Neural progenitor cell (in vitro differentiated cells): ENCODE measurements around the gene VAV2. TPM values are rescaled to one million over a fixed set of nuclear protein-coding genes. Genes with fewer than 3 reads are reported as not detected.

Experiments
- DNase-seq: peaks from one replicate; pipeline ENCODE4 v3.0.0-alpha.2; 2016; ENCODE audit warnings: low spot score
- H2AFZ ChIP-seq: fragments of 200-600 bp; sonication (generic); replicated peaks from 2 replicates; pipeline ENCODE4 v1.6.1; 2016; ENCODE audit warnings: antibody characterized with exemption
- H3F3A ChIP-seq: fragments of 200-600 bp; sonication (generic); 2 replicates; pipeline ENCODE4 v1.6.1; 2016; ENCODE audit warnings: antibody characterized with exemption, low read depth
- H3K27ac ChIP-seq: fragments of 200-600 bp; sonication (generic); 2 replicates; pipeline ENCODE4 v1.5.1; 2016; ENCODE audit warnings: mild to moderate bottlenecking
- H3K27me3 ChIP-seq: fragments of 200-600 bp; sonication (generic); 2 replicates; pipeline ENCODE4 v1.6.1; 2016; ENCODE audit warnings: mild to moderate bottlenecking, moderate library complexity
- H3K36me3 ChIP-seq: fragments of 200-600 bp; sonication (generic); 2 replicates; pipeline ENCODE4 v1.5.1; 2016
- H3K4me1 ChIP-seq: fragments of 200-600 bp; sonication (generic); 2 replicates; pipeline ENCODE4 v1.6.1; 2016; ENCODE audit warnings: mixed run types
- H3K4me2 ChIP-seq: fragments of 200-600 bp; sonication (generic); 2 replicates; pipeline ENCODE4 v1.6.1; 2016
- H3K4me3 ChIP-seq: fragments of 200-600 bp; sonication (generic); 2 replicates; pipeline ENCODE4 v1.5.1; 2016
- H3K79me2 ChIP-seq: fragments of 200-600 bp; sonication (generic); 2 replicates; pipeline ENCODE4 v1.6.1; 2016; ENCODE audit warnings: low read depth
- H3K9ac ChIP-seq: fragments of 200-600 bp; sonication (generic); 2 replicates; pipeline ENCODE4 v1.6.1; 2016
- H3K9me3 ChIP-seq: fragments of 200-600 bp; sonication (generic); 2 replicates; pipeline ENCODE4 v1.5.1; 2016; ENCODE audit warnings: low read depth
- H4K20me1 ChIP-seq: fragments of 200-600 bp; sonication (generic); 2 replicates; pipeline ENCODE4 v1.6.1; 2016; ENCODE audit warnings: low read depth
- H3K27ac Mint-ChIP-seq: 3 replicates; pipeline ENCODE4 v1.8.0; 2021; ENCODE audit warnings: mixed read lengths
- H3K27me3 Mint-ChIP-seq: 2 replicates; pipeline ENCODE4 v1.8.0; 2022; ENCODE audit warnings: low read depth, mild to moderate bottlenecking, inconsistent platforms, moderate library complexity, mixed read lengths; ENCODE audit not compliant: insufficient read depth
- H3K36me3 Mint-ChIP-seq: 3 replicates; pipeline ENCODE4 v1.8.0; 2021; ENCODE audit warnings: mixed read lengths
- H3K4me1 Mint-ChIP-seq: 3 replicates; pipeline ENCODE4 v1.8.0; 2021; ENCODE audit warnings: mixed read lengths
- H3K4me3 Mint-ChIP-seq: 3 replicates; pipeline ENCODE4 v1.8.0; 2021; ENCODE audit warnings: mild to moderate bottlenecking, moderate library complexity, mixed read lengths
- H3K9me3 Mint-ChIP-seq: 3 replicates; pipeline ENCODE4 v1.8.0; 2020; ENCODE audit warnings: mixed read lengths
- EZH2 ChIP-seq: fragments of 200-600 bp; sonication (generic); IDR thresholded peaks from 2 replicates; pipeline ENCODE4 v1.6.1; 2017; ENCODE audit warnings: antibody characterized with exemption, mild to moderate bottlenecking, moderate library complexity
- EZH2phosphoT487 ChIP-seq: fragments of 200-600 bp; sonication (generic); IDR thresholded peaks from 2 replicates; pipeline ENCODE4 v1.6.1; 2017; ENCODE audit warnings: antibody characterized with exemption
- total RNA-seq: library from RNA; depleted of rRNA; stranded (reverse); fragments of >200 nt; gene quantifications from 2 replicates; pipeline ENCODE4 v1.2.3, GENCODE V29; 2015; ENCODE audit warnings: low replicate concordance
- TF ChIP-seq, protein P1 (sequence below): fragments of 200-600 bp; sonication (generic); IDR thresholded peaks from 2 replicates; pipeline ENCODE4 v1.5.1; 2017; ENCODE audit warnings: antibody characterized with exemption, mild to moderate bottlenecking

The VAV2 gene
- total RNA-seq, 1 donor from 2014 or later, result 12.9 TPM

DNA sequence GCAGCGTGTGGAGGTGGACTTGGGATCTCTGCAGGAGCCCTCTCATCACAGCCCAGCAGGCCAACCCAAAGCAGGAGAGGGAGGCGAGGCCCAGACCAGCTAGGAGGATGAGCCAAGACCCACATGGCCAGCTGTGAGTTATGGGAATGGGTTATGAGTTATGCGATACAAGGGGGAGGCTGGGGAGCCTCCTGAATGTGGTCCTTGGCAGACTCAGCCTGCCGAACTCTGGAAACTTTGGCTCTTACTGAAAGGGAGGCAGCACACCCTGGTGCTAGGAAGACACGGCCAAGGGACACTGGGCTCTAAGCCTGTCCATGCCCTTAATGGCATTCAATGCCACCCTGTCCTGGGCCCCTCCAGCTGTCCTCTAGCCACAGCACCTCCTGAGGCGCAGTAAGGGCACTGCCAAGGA lies 7.7 kb upstream of the VAV2 start:
- Histone ChIP-seq H3K9ac (no peak overlapping the region), H3K36me3 (no peaks in the 10 kb centered on the region), H3K27me3 (no peaks in the 10 kb centered on the region), H3K9me3 (no peaks in the 10 kb centered on the region), H3K4me3 (no peak overlapping the region), H3K4me1 (peaks cover 3% of the 10 kb centered on the region), H2AFZ (no peak overlapping the region), H3F3A (no peaks in the 10 kb centered on the region), H3K4me2 (no peak overlapping the region), H4K20me1 (no peaks in the 10 kb centered on the region), H3K27ac (no peak overlapping the region), H3K79me2 (no peaks in the 10 kb centered on the region)
- Mint-ChIP-seq H3K36me3 (no peaks in the 10 kb centered on the region), H3K9me3 (peaks cover 4% of the 10 kb centered on the region), H3K27ac (no peak overlapping the region), H3K4me1 (peaks cover 9% of the 10 kb centered on the region), H3K4me3 (no peak overlapping the region), H3K27me3 (peaks cover 5% of the 10 kb centered on the region)
- TF ChIP-seq, protein P1, sequence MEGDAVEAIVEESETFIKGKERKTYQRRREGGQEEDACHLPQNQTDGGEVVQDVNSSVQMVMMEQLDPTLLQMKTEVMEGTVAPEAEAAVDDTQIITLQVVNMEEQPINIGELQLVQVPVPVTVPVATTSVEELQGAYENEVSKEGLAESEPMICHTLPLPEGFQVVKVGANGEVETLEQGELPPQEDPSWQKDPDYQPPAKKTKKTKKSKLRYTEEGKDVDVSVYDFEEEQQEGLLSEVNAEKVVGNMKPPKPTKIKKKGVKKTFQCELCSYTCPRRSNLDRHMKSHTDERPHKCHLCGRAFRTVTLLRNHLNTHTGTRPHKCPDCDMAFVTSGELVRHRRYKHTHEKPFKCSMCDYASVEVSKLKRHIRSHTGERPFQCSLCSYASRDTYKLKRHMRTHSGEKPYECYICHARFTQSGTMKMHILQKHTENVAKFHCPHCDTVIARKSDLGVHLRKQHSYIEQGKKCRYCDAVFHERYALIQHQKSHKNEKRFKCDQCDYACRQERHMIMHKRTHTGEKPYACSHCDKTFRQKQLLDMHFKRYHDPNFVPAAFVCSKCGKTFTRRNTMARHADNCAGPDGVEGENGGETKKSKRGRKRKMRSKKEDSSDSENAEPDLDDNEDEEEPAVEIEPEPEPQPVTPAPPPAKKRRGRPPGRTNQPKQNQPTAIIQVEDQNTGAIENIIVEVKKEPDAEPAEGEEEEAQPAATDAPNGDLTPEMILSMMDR, result no peak
- no peak for TF ChIP-seq EZH2
- no peak for TF ChIP-seq EZH2phosphoT487
- no peak for DNase-seq

DNA sequence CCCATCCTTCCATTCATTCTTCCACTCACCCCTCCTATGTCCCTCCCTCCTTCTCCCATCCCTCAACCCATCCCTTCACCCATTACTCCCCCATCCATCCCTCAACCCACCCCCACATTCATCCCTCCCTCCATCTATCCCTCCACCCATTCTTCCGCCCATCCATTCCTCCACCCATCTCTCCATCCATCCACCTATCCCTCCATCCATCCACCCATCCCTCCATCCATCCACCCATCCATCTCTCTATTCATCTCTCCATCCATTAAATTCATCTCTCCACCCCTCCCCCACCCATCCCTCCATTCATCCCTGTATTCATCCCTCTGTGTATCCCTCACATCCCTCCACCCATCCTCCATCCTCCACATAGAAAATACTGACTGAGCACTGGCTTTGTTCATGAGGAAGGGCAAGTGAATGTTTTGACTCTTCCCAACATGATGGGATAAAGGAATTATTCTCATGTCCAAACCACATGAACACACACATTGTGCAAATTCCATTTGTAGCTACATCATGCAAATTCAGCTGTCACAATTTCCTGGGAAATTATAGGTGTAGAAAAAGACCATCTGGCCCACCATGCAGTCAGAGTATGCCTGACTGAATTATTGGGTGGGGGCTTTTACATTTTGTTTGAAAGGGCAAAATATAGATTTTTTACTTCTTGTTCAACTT lies 6.9 kb upstream of the VAV2 start:
- peaks cover 5% of the 10 kb centered on the region for H3K27me3 Mint-ChIP-seq
- Histone ChIP-seq H4K20me1 (no peaks in the 10 kb centered on the region), H3K9me3 (no peaks in the 10 kb centered on the region), H3K27me3 (no peaks in the 10 kb centered on the region), H3K4me1 (peaks cover 5% of the 10 kb centered on the region), H3K4me3 (no peak overlapping the region), H3K9ac (no peak overlapping the region), H3K79me2 (no peaks in the 10 kb centered on the region), H3K4me2 (no peak overlapping the region), H3K36me3 (no peaks in the 10 kb centered on the region), H3K27ac (no peak overlapping the region), H2AFZ (no peak overlapping the region), H3F3A (peaks cover 7% of the 10 kb centered on the region)
- peaks cover 4% of the 10 kb centered on the region for H3K9me3 Mint-ChIP-seq
- no peak overlapping the region for H3K4me3 Mint-ChIP-seq
- no peaks in the 10 kb centered on the region for H3K36me3 Mint-ChIP-seq
- no peak for DNase-seq
- H3K27ac Mint-ChIP-seq, result no peak overlapping the region
- TF ChIP-seq EZH2phosphoT487 (no peak), EZH2 (no peak)
- TF ChIP-seq, protein P1, result no peak
- H3K4me1 Mint-ChIP-seq, result peaks cover 17% of the 10 kb centered on the region

DNA sequence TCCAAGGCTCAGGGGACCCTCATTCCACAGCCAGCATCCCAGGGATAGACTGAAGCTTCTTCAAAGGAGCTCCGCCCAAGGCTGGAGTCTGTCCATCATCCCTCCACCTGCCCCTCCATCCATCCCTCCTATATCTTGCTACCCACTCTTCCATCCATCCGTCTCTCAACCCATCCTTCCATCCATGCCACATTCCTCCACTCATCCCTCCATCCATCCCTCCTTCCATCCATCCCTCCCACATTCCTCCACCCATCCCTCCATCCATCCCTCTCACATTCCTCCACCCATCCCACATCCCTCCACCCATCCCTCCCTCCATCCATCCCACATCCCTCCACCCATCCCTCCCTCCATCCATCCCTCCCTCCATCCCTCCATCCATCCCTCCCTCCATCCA lies 5.5 kb upstream of the VAV2 start:
- peaks cover 12% of the 10 kb centered on the region for H3K4me1 ChIP-seq
- Mint-ChIP-seq H3K27ac (no peak overlapping the region), H3K4me1 (peaks cover 19% of the 10 kb centered on the region), H3K36me3 (no peaks in the 10 kb centered on the region), H3K27me3 (peaks cover 2% of the 10 kb centered on the region), H3K4me3 (no peak overlapping the region), H3K9me3 (peaks cover 4% of the 10 kb centered on the region)
- no peaks in the 10 kb centered on the region for H3K9me3 ChIP-seq
- H2AFZ ChIP-seq, result no peak overlapping the region
- no peak overlapping the region for H3K4me3 ChIP-seq
- no peaks in the 10 kb centered on the region for H3K36me3 ChIP-seq
- TF ChIP-seq EZH2, result no peak
- peaks cover 14% of the 10 kb centered on the region for H3F3A ChIP-seq
- no peaks in the 10 kb centered on the region for H3K27me3 ChIP-seq
- H3K27ac ChIP-seq, result no peak overlapping the region
- H3K4me2 ChIP-seq, result no peak overlapping the region
- DNase-seq, result no peak
- H3K9ac ChIP-seq, result no peak overlapping the region
- H3K79me2 ChIP-seq, result no peaks in the 10 kb centered on the region
- no peaks in the 10 kb centered on the region for H4K20me1 ChIP-seq
